Measurements from ENCODE around the gene MTHFD1L. TPM values are rescaled to one million over a fixed set of nuclear protein-coding genes. Genes with fewer than 3 reads are reported as not detected.
"Not testable (repeated sequence)": the region's sequence is repeated elsewhere in the genome, so short reads cannot be mapped to it uniquely, and the experiment has no call there.

Gene MTHFD1L
- total and polyA plus RNA-seq, 11 donors, result 1.1 to 13.2 (median 4.2) TPM

- H3K27me3 ChIP-seq; H3K4me1 ChIP-seq; H3K27ac ChIP-seq; DNase-seq; intact Hi-C loops (cut with DNase I); H3K9me3 ChIP-seq; H3K4me3 ChIP-seq; H3K36me3 ChIP-seq; ATAC-seq: not testable (repeated sequence)
- WGBS, 4 donors, result 93 to 97% (median 95%) methylated on average over 4 of the region's 4 CpGs
Measured at GRCh38 chr6:151126417-151126724, 260.9 kb downstream of the MTHFD1L start.

GRCh38 chr6:151127133-151127798 lies 261.8 kb downstream of the MTHFD1L start:
- H3K36me3 ChIP-seq; H3K27me3 ChIP-seq; ATAC-seq; intact Hi-C loops (cut with DNase I); H3K4me3 ChIP-seq; H3K9me3 ChIP-seq; H3K4me1 ChIP-seq; DNase-seq; H3K27ac ChIP-seq: not testable (repeated sequence)
- 93 to 98% (median 96%) methylated on average over 5 of the region's 5 CpGs for WGBS, 4 donors

- Histone ChIP-seq H3K9me3 (peaks cover 0 to 11% (median 0%) of the 10 kb centered on the region in 12 donors), H3K27ac (no peak overlapping the region), H3K4me1 (no peaks in the 10 kb centered on the region), H3K4me3 (no peak overlapping the region), H3K27me3 (no peaks in the 10 kb centered on the region), H3K36me3 (no peaks in the 10 kb centered on the region)
- intact Hi-C loops (cut with DNase I), result no loop called here
- DNase-seq (no peak), ATAC-seq (no peak)
- no peak for TF ChIP-seq POLR2A (IDR thresholded peaks at IDR 0.05)
- TF ChIP-seq CTCF (IDR thresholded peaks at IDR 0.05), result no peak
- 84 to 91% (median 89%) methylated on average over 5 of the region's 5 CpGs for WGBS, 4 donors
Measured at GRCh38 chr6:151128763-151129370, 263.4 kb downstream of the MTHFD1L start.

GRCh38 chr6:151130329-151130728 lies 264.8 kb downstream of the MTHFD1L start:
- DNase-seq, result no peak
- 86 to 92% (median 90%) methylated on average over 6 of the region's 6 CpGs for WGBS, 4 donors
- H3K36me3 ChIP-seq, result no peaks in the 10 kb centered on the region
- H3K4me1 ChIP-seq, result no peaks in the 10 kb centered on the region
- H3K27me3 ChIP-seq, result no peaks in the 10 kb centered on the region
- H3K27ac ChIP-seq, result no peak overlapping the region
- H3K9me3 ChIP-seq, result peaks cover 0 to 18% (median 0%) of the 10 kb centered on the region in 12 donors
- intact Hi-C loops (cut with DNase I), result no loop called here
- TF ChIP-seq POLR2A (IDR thresholded peaks at IDR 0.05), result no peak
- no peak for ATAC-seq
- no peak overlapping the region for H3K4me3 ChIP-seq

- Histone ChIP-seq H3K27ac (no peak overlapping the region), H3K27me3 (no peaks in the 10 kb centered on the region), H3K9me3 (peaks cover 0 to 20% (median 0%) of the 10 kb centered on the region in 12 donors), H3K36me3 (no peaks in the 10 kb centered on the region), H3K4me3 (no peak overlapping the region), H3K4me1 (peaks cover 0 to 3% (median 0%) of the 10 kb centered on the region in 12 donors)
- ATAC-seq (no peak), DNase-seq (no peak)
- intact Hi-C loops (cut with DNase I), result no loop called here
- TF ChIP-seq CTCF (IDR thresholded peaks at IDR 0.05), result no peak
- no peak for TF ChIP-seq POLR2A (IDR thresholded peaks at IDR 0.05)
- WGBS, 4 donors, result 69 to 92% (median 78%) methylated on average over 3 of the region's 3 CpGs
Measured at GRCh38 chr6:151131324-151132007, 266.0 kb downstream of the MTHFD1L start.
